HG03103 (cell line): ENCODE results near the gene UPK2.

ENCODE experiments used
- ATAC-seq: cut with Tn5 transposase; IDR thresholded peaks from one replicate; pipeline ENCODE4 v1.9.1; 2021; ENCODE audit warnings: low read depth; ENCODE audit not compliant: unreplicated experiment

UPK2 gene

DNA sequence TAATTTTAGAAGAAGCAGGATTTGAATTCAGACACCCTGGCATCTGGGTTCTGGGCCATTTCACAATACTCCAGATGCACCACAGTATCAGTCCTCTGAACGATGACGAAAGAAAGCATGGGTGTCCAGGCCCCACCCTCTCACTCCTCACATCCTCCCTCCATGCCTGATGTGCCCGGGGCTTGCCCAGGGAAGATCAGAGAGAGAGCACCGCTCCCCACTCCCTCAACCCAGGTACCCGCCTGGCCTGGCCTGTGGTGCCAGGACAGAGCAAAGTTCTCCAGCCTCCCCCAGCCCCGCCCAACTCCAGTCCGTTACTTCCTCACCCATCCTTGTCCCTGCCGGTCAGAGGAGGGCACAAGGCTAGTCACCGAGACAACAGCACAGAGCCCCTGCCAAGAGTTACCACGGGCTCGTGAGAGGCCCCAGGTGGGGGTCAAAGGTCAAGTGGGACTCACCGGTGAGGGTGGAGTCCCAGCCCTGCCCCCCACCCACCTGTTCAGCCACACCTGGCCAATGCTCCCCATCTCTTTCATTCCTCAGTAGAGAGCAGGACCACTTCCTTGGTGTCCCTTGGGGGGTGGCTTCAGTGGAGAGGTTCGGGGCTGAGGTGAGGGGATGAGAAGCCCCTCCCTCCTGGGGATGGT lies 38.5 kb upstream of the UPK2 start:
- no peak for ATAC-seq

DNA sequence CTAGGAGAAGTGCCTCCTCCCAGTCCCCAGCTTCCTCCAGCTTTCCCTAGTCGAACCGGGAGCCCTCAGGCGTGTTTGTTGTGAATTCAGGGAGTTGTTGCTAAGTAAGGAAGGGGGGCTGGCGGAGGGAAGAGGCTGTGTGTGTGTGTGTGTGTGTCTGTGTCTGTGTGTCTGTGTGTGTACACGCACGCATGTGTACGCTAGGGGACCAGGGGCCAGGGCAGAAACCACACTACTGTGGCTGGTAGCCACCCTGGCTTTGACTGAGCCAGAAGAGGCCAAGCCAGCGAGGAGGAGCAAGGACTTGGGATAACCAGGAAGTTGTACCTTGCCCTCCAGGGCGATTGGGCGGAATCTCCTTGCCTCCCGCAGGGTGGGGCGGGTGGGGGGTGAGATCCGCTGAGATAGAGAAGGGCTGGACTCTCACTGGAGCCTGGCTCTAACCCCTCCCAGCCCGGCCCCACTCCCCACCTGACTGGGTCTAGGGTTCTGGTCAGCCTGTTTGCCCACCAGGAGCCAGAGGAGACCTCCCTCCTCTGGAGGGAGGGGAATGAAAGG lies 37.9 kb upstream of the UPK2 start:
- ATAC-seq = no peak

GRCh38 chr11:118918686-118919280 lies 37.3 kb upstream of the UPK2 start:
- ATAC-seq = no peak

GRCh38 chr11:118921121-118921928 lies 34.8 kb upstream of the UPK2 start:
- no peak for ATAC-seq

- no peak for ATAC-seq
Measured at GRCh38 chr11:118921929-118922744, 34.0 kb upstream of the UPK2 start.

DNA sequence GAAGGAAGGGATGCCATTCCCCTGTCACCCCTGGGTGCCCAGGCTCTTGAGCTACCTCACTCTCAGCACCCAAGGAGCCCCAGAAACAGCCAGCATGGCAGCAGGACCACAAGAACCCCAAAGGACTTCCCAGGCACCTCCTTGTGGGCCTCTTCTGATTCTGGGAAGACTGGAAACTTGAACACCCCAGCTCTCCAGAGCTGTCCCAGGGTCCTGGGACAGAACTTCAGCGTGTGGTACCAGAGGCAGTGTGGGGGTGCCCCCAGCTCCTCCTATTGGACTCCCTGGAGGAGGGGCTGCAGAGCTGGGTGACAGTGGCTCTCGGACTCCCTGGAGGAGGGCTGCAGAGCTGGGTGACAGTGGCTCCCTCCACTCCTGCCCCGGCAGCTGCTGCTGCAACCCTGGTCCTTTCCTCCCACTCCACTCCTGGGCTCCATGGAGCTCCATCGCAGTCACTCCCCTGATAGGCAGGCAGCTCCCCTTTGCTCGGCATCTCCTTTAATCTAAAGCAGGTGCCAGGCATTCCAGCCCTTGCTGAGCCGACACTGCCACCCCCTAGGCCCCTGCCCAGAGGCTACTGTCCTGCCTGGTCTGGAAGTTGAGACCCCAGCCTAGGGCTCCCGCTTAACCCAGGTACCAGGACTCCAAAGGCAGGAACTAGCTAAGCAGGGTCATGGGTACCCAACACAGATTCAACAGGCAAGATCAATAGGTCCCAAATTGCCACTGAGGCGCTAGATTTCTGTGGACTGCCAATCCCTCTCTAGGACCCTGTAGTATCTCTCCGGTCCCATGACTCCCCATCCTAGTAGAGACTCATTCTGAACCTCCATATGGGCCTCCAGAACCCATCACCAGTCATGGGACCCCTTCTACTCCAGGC lies 33.1 kb upstream of the UPK2 start:
- no peak for ATAC-seq

GRCh38 chr11:118923721-118924587 lies 32.1 kb upstream of the UPK2 start:
- no peak for ATAC-seq

GRCh38 chr11:118924591-118925585 lies 31.2 kb upstream of the UPK2 start:
- ATAC-seq = no peak

GRCh38 chr11:118927554-118928100 lies 28.5 kb upstream of the UPK2 start:
- no peak for ATAC-seq

DNA sequence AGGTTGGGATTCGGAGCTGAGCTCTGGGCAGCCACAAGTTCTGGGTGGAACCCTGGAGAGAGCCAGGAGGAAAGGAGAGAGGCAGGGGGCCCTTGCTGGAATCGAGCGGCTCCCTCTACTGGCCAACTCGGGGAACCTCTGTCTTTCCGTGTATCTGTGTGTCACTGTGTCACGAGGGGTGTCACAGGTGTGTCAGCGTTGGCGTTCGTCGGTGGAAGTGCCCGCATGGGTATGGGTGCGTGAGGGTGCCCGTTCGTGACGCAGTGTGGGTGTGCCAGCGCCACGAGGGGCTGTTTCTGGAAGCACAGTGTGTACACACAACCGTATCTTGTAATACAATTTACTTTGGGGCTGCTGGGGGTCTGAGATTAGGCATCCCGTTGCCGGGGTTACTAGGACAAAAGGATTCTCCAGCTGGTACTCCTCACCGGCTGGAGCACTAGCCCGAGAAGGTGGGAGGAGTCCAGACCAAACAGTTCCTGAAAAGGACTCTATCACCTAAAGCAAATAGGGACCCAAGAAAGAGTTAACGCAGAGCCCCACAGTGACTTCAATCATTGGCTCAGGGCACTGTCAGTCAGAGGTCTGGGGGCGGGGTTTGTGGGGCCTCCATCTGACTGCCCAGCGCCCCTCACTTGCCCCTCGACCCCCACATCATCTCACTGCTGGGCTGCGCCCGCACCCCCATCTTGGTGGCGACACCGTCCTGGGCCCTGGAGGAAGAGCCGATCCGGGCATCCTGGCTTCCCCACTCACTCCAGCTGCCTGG lies 27.8 kb upstream of the UPK2 start:
- peak; percentile 35 for ATAC-seq

DNA sequence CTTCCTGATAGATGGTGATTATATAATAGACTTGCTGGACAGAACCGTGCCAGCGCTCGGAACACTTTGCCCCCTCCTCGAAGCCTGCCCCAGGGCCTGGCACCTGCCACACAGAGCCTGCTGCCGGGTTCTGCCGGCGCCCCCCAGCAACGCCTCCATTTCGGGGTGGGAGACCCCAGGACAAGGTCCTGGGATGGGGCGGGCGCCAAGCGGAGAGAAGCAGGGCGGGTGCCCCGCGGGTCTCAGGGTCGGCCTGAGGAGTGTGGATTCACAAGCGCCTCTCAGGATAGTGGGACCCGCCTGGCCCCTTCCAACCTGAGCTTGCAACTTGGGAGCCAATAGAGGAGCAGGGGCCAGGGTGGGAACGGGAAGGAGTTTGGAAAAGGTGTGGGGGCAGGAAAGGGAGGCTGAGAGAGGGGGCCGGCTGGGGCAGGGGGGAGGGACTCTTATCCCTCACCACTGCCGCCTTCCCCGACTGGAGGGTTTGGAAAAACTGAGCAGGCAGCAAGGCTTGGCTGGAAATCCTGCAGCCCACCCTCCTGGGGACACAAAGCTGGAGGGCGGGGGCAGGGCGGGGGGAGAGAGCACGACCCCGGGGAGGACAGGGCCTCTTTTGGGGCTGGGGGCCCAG lies 27.1 kb upstream of the UPK2 start:
- no peak for ATAC-seq

GRCh38 chr11:118929501-118930093 lies 26.5 kb upstream of the UPK2 start:
- no peak for ATAC-seq

GRCh38 chr11:118930094-118930712 lies 25.9 kb upstream of the UPK2 start:
- ATAC-seq = no peak

GRCh38 chr11:118931571-118931970 lies 24.5 kb upstream of the UPK2 start:
- no peak for ATAC-seq

DNA sequence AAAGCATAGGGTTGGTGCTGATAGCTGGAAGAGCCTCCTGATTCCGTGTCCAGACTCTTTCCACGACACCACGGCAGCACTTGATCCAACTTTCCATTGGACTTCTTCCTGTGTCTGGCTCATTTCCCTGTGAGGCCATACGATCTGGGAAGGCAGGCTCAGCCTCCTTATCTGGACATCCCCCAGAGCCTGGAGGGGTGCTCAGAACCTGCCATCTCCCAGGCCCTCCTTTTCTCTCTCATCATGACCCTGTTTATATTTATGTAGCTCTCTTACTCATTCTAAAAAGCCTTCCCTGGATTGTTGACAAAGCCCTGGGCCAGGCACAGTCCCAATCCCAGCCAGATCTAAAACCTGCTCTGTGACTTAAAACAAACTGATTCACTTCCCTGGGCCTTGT lies 22.6 kb upstream of the UPK2 start:
- ATAC-seq = no peak
